HG03469 (cell line): ENCODE results near the gene GSAP.
"Not testable (repeated sequence)": the region's sequence is repeated elsewhere in the genome, so short reads cannot be mapped to it uniquely, and the experiment has no call there.

Source experiments
- ATAC-seq: cut with Tn5 transposase; IDR thresholded peaks from one replicate; pipeline ENCODE4 v1.9.1; 2021; ENCODE audit warnings: mild to moderate bottlenecking, moderate library complexity, moderate number of reproducible peaks; ENCODE audit not compliant: unreplicated experiment

The GSAP gene

DNA sequence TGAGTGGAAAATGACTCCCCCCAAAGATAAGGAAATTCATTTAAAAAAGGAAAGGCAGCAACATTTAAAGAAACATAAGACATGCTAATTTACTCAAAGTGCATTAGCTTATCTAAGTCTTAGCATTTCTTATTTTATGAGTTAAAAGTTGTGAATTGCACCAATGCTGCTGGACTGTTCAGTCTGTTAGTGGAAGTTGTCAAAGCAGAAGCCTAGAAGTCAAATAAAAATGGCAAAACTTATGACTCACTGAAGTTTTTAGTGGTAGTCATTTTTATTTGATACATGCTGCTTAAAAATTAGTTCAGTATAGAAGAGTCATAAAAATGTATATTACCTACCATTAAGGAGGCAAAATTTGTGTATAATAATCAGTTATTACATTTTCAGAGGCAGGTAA lies 125.7 kb downstream of the GSAP start:
- no peak for ATAC-seq

DNA sequence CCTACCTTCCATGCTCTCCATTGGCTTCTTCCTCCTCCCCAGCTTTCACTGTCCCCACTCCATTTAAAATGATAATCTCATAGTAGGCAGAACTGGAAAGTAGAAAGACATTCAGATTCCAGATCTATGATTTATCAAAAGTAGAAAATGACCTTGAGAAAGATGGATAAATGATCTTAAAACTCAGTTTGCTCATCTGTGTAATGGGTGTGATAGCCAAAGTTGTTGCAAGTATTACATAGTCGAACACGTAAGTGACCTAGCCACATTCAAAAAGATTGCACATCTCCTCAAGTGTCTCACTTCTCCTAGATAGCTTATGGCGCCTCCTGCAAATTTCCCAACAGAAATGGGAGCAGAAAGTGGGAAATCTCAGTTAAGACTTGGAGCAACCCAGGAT lies 126.8 kb downstream of the GSAP start:
- ATAC-seq: no peak

DNA sequence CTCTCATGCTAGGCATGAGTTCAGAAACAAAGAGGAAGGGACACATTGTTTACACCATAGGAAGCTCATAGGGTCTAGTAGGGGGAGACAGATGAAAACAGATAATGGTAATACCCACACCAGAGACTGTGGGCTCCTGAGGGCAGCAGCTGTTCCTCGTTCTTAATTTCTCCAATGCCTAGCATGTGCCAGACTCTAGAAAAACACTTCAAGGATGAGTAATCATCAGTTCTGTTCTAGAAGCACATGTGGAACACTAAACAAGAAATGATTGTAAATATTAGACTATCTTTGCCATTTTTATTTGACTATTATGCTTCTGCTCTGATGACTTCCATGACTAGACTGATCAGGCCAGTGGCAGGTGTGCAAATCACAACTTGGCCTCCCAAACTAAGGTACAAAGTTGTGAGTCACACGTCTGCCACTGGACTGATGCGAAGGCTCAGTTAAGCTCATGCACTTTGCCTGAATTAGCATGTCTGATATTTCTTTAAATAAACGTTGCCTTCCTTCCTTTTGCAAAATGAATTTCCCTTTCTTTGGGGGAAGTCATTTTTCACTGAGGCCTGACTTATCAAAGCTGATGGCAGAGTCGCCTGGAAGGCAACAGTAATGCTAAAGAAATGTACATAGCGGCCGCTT lies 127.4 kb downstream of the GSAP start:
- no peak for ATAC-seq

DNA sequence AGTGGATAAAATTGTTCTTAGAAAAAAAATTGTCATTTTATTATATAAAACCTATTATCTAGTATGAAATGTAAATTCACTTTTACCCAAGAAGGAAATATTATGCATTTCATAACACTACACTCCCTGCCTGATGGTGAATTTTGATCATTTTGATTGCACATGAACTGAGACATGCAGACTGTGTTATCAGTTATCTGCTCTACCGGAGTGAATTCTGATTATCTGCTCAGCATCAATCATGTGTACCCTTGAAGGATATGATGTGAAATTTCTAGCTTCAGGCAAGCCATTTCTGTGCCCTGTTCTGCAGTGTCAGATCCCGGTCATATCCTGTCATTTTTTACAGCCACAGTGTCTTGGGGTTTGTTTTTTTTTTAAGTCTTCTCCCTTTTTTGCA lies 131.5 kb downstream of the GSAP start:
- ATAC-seq: no peak

DNA sequence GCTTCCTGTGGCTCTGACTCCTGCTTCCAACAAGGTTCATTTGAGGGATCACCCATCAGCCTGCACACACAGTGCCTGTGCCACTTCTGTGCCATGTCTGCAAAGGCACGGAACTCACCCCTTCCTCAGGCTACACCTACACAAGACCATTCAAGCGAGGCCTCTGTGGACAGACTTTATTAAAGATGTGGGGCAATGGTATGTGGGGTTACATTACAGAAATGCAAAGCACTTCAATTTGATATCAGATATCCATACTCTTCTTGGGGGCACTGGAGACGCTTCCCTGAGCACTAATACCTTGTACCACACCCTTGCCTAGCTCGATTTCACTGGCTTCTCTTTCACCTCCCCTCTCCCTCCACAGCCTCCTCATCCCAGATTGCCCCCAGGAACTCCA lies 132.1 kb downstream of the GSAP start:
- ATAC-seq: no peak

DNA sequence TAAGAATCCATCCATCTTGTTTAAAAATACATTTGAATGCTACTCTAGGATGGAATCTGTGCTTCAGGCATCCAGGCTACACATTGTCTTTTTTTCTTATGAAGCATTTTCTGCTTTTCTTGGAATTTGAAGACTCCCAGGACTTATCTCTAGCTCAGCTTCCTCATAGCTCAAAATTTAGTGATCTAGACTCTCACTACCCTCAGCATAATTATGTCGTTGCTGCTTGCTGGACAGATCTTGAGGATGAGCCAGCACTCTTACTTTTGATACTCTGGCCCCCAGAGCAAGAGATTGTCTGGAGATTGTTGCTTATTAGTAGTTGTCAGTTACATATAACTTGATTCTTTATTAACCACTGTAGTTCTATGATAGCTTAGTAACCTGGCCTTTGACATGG lies 133.3 kb downstream of the GSAP start:
- ATAC-seq: no peak

DNA sequence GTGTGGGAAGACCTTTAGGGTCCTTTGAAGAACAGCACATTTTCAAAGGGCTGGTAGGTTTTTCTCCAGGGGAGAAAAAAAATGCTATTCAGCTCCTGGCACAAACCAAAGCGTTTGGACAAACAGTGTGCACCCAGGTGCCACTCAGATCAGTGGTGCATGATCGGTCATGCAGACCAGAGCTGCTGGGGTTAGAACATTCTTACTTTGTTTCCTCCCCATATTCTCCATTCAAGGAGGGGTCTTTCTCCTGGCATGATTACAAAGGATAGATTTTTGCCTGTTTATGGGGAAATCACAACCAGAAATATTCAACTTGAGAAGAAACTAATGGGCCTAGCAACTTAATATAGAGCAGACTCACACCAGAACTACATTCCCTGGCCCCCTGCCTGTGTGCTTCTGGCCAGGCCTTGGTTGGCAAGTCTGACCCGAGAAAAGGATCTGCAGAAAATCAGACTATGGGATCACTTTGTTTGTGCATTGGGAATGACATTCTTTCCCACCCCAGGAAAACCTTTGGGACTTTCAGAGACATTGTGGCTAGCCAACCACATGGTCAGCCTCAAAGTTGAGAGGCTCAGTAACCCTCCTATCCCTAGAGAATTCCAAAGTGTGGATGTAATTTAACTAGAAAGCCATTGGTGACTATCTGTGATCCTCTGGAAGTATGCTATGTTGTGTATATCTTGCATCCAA lies 134.2 kb downstream of the GSAP start:
- no peak for ATAC-seq

DNA sequence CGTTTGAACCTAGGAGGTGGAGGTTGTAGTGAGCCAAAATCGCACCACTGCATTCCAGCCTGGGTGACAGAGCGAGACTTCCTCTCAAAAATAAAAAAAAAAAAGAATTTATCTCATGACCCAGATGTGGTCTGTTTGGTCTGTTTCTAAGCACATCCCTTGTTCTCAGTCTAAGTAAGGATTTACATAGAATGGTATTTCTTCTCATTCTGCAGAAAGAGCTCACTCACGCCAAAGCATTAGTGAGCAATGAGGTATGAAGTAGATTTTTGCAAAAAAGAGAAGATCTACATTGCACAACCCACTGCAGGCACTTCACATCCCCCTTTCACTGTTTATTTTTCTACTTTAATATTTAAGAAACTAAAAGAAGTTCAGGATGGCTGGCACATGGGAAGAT lies 140.0 kb downstream of the GSAP start:
- no peak for ATAC-seq

DNA sequence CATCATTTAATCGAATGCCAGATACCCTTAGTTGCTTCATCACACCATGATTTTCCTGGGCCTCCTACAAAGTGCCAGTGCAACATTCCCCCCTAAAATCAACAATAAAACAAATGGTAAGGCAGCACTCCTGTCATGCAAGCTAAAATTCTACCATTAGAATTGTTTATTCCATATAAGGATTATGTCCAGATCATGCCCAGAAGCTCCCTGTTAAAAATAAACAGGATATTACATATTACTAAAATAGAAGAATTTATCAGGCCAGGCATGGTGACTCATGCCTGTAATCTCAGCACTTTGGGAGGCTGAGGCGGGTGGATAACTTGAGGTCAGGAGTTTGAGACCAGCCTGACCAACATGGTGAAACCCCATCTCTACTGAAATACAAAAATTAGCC lies 140.5 kb downstream of the GSAP start:
- ATAC-seq: not testable (repeated sequence)

DNA sequence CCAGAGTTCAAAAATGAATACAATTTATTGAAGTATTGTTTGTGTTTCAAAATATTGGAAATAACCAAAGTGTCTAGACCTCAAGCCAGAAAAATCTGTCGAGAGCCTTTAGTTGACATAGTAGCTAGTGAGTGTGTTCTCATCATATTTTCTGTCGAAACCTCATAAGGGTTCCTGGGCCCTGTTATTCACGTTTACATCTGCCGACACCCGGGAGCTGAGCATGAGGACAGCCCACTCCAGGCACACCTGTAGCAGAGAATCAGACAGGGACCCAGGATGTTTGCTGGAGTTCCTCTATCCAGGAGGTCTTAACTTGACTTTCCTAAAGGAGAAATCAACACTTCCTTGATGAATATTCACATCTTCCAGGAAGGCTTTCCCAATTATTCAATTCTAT lies 144.4 kb downstream of the GSAP start:
- no peak for ATAC-seq

DNA sequence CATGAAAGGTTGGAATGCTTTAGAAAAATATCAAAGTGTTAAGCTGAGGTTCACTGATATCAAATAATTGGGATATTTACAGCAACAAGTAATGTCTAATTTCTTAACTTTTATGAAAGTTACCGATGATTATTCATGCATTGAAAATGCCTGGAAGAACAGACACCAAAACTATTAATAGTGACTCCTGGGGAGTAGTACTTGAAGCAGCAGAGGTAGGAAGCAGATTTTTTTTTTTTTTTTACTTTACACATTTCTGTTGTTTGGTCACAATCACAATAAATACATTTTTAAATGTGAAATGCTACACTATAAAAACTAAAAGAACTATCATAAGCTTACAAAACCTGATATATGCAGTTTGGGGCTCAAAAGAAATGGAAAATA lies 146.1 kb downstream of the GSAP start:
- no peak for ATAC-seq

DNA sequence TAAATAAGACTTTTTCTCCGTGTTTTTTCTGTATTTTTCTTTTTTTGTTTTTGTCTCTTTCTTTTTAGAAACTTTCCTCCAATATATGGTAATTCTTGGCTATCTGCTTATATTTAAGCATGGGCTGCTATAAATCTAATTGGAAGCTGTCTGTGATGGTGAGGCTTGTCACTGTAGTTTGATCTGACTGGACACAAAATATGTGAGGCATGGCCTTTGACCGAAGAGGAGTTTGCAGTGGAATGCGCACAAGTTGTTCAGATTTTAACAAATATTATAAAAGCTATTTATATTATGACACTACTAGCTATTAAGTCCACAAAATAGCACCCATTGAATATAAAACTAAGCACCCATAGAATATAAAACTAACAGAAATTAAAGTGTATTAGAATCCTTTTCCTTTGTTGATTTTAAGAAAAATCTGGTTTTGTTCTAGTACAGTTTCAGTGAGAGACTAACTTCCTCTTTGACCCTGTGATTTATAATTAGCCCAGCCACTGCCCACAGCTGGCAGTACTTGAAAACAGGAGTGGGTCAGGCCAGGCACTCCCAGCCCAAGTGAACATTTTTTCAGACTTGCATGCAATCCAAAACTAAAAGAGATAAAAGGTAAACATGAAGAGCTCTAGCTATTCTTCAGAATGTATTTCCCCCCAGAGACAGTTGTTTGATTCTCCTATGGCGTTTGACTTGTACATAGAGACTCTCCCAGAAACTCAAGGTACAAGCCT lies 146.6 kb downstream of the GSAP start:
- peak; percentile 46 for ATAC-seq

DNA sequence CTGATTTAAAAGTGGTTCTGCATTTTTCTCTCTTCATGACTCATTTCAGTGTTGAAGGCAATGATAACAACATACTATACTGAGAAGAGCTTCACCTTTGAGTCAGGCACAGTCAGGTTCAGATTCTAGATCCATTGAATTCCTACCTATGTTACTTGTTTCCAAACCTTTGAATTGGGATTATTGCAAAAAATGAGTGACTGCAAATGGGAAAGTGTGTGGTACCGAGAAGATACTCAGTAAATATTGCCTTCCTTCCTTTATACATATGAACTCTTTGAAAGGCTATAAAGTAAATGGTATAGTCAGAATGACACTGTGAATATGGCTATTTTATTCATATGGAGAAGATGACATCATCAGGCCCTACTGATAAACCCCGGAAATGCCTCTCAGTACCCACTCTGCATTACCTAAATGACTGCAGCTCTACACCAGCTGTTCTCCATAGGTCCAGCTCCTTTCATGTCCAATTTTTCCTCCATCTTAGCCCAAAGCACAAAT lies 149.8 kb downstream of the GSAP start:
- ATAC-seq: peak; percentile 80

DNA sequence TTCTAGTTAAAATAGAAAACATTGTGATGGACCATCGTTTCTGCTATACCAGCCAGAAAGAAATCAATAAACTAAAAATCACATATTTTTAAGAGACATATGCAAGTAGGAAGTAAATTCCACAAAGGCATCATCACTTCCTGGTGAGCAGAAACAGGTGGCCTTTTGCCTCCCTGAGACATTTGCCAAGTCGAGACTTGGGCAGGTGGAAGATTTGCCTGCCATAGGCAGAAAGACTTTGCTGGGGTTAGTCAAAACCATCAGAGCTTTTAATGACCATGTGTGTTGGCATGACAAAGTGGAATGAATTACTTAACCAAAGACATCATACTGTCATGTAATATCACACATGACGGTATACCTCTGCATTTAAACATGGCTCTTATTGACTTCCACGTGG lies 150.5 kb downstream of the GSAP start:
- no peak for ATAC-seq

DNA sequence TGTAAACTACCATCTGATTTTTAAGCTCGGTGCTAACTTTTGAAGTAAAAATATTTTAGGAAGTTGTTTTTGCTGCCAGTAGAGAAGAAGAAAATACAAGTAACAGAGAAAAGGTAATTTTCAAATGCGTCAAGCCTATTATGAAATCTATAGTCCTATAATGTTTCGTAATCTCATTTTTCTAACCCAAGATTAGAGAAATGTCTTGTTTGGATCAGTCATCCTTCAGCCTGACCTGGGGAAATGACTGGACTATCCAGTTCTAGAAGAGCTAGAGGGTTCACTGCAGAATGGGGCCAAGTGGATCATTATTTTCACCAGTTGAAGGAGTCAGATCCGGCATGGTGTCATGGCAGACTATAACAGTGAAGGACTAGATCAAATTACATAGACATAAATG lies 153.8 kb downstream of the GSAP start:
- no peak for ATAC-seq
